Inferior parietal cortex (tissue), 1 donor: Measurements from ENCODE around the gene NECTIN4.
A peak's percentile ranks its signal among the peaks of the same experiment; 100 is the strongest.

ENCODE experiments used
- DNase-seq: peaks from one replicate; pipeline ENCODE4 v3.0.0-alpha.2; 2016; ENCODE audit errors: extremely low spot score

The NECTIN4 gene

DNA sequence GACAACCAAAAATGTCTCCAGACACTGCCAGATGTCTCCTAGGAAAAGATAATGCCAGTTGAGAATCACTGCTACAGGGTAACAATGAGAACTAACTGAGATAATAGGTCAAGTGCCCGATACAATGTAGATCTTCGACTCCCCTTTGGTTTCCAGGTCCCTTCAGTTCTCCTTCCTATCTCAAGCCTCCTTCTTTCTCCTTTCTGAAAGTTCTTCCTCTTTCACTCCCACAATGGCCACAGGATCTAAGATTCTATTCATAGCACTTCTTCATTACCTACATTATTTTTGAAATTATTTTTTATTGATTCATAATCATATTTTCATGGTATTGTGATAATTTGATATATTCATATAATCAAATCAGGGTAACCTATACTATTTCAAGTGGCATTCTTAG is 22.2 kb upstream of the NECTIN4 start:
- no peak for DNase-seq

DNA sequence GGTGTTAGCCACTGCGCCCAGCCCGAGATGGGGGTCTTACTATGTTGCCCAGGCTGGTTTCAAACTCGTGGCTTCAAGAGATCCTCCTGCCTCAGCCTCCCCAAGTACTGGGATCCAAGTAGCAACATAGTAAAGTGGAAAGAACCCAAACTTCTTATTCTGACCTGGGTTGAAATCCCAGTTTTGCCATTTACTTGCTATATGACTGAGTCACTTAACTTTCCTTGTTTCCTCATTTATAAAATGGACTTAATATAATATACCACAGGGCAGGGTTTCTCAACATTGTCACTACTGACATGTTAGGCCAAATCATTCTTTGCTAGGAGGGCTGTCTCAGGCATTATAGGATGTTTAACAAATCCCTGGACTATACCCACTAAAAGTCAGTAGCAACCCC is 21.8 kb upstream of the NECTIN4 start:
- DNase-seq = no peak

DNA sequence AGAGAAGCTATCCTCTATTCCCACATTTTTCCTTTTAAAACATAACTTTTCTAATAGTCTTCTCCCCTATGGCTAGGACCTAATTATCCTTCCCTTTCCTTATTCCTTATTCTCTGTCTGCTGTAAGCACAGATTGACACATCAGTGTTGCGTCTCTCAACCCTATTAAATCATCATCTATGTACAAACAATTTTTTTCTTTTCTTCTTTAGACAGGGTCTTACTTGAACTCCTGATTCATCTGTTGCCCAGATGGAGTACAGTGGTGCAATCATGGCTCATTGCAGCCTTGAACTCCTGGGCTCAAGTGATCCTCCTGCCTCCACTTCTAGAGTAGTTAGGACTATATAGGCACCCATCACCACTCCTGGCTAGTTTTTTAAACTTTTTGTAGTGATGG is 17.1 kb upstream of the NECTIN4 start:
- no peak for DNase-seq

DNA sequence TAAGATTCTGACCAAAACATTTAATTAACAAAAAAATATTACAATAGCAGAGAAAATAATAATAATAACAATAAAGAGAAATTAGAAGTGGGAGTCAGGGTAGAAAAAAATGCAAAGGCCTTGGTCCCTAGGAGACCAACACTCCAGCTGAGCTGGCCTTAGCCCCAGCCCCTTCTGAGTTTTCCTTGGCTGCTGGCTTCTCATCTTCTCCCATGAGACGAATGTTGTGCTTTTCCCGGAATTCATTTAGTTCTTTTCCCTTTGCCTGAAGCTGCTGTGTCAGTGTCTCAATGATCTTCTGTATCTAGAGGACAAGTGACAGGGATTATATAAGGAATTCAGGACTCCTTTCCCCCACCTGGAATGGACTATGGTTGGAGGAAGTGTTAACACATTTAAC is 11.2 kb upstream of the NECTIN4 start:
- DNase-seq = no peak

DNA sequence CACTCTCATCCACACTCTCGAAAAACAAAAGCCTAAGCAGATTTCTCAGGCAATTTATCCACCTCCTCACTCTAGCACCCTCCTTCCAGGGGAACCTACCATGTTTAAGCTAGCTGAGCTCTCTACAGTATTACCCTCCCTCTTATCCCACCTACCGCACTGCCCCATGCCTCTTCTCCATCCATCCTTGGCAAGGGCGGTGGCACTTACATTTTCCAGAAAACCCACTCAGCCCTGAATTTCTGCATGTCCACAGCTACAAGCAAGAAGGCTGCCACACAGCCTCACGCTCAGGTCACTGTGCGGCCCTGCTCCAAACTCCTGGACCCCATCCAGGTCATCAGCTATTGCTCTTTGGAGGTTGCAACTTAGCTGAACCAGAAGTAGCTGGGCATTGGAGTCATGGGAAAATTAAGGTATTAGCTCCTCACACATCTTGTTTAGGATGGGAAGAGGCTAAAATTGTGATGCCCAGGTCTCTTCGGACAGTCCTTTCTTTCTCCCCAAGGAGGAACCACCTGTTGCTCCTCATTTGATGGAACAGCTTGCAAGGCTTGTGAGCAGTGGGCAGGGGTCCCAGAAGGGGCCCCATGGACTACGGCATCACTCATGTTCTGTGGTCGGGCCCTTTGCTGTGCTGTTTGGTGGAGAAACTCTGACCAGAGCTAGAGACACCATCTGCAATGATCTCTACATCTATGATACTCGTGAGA is 9.9 kb upstream of the NECTIN4 start:
- DNase-seq = no peak

DNA sequence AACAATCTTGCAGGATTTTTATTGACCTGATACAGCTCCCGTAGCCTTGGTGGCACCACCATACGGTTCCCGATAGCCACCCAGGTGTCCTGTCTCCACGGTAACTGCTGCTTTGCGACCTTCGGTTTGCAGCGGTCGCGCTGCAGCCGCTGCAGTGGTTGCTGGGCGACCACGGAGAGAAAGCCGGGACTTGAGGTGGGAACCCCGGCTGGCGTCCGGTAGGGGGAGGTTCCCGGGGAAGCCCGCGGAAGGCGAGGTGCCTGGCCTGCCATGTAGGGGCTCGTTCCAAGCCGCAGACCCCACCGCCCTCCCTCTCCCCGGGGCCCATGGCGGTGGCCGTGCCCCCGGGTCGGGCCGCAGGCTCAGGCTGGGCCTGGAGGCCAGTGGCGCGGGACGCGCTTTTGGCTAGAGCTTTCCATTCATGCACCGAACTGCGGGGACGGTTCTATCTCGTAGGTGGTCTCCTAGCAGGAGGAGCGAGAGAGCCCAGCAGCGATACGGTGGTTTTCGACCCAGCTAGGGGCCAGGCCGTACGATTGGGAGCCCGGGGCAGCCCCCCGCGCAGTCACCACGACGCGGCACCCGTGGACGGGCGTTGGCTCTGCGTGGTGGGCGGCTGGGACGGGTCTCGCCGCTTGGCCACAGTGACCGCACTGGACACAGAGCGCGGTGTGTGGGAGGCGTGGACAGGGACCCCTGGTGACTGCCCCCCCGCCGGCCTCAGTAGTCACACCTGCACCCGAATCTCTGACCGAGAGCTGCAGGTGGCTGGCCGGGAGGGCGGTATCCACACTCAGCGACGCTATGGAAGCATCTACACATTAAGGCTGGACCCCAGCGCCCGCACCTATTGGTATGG is 9.1 kb upstream of the NECTIN4 start, which contains the start of gene KLHDC9:
Gene KLHDC9 (plus strand): TSS at position 152 of the 859 bp plus-strand sequence. CDS start 175 bp downstream, at position 327.
- peak; percentile 71 for DNase-seq

DNA sequence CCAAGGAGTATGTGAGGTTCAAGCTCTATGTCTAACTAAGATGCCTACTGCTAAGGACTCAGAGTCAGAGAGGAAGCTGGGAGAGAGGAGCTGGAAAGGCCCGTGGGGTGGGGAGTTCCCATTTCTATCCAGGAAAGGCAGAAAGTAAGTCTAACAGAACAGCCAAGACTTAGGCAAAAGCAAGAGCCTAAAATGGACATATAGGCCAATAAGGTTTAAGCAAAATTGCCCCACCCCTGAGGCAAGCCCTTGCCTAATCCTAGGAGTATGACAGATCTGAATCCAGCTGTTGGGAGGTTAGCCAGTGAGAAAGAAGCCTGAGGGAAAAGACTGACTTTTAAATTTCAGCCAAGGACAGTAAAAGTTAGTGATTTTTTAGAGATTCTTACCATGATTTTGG is 7.2 kb upstream of the NECTIN4 start:
- DNase-seq = no peak

DNA sequence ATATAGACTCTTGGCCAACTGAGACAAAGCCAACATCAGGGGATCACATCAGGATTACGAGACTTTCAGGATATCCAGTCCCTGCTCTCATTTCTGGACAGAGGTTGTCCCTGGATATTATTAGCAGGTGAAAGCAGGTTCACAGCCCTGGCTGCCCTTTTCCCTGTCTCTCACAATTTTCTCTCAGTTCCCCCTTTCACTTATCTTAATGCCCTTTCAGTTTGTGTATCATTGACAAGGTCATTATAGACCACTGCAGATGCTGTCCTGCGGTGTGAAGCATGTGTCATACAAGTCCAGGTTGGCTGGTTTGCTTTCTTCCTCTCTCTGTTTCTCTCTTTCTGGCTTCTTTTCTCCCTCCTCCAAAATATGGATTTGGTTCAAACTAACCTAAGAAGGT is 6.7 kb upstream of the NECTIN4 start:
- no peak for DNase-seq

DNA sequence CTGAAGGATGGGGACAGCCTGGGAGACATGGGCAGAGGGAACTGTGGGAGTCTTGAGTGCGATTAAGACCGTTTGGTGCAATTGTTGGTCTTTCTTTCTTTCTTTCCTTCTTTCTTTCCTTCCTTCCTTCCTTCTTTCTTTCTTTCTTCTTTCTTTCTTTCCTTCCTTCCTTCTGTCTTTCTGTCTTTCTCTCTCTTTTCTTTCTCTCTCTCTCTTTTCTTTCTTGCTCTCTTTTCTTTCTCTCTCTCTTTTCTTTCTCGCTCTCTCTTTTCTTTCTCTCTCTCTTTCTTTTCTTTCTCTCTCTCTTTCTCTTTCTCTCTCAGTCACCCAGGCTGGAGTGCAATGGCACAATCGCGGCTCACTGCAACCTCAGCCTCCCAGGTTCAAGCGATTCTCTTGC is 5.9 kb upstream of the NECTIN4 start:
- no peak for DNase-seq

DNA sequence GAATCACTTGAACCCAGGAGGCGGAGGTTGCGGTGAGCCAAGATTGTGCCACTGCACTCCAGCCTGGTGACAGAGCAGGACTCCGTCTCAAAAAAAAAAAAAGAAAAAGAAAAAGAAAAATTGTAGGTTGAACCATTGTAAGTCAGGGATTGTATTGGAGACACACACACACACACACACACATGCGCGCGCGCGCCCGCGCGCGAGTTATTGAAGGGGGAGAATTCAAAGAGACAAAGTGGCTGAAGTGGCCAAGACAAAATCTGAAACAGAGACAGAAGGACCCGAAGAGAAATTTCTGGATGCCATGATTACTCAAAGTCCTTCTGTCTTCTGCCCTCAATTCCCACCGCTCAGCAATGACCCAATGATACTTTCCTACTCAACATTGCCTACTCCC is 5.1 kb upstream of the NECTIN4 start:
- DNase-seq = no peak

DNA sequence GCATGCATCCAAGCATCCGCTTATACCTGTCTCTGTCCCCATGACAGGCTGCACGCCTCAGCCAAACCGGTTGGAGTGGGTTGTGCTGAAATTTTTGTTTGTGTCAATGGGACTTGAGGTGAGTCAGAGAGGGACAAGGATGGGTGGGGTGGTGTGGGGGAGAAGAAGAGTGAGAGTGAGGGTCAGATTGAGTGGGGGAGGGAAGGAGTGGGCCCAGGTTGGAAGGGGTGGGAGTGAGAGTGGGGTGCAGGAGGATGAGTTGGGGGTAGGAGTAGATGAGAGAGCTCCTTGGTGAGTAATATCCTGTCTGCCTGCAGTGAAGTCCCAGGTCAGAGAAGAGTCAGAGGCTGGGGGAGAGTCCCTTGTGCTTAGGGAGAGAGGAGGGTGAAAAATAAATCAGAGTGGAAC is 3.3 kb upstream of the NECTIN4 start:
- DNase-seq = no peak

DNA sequence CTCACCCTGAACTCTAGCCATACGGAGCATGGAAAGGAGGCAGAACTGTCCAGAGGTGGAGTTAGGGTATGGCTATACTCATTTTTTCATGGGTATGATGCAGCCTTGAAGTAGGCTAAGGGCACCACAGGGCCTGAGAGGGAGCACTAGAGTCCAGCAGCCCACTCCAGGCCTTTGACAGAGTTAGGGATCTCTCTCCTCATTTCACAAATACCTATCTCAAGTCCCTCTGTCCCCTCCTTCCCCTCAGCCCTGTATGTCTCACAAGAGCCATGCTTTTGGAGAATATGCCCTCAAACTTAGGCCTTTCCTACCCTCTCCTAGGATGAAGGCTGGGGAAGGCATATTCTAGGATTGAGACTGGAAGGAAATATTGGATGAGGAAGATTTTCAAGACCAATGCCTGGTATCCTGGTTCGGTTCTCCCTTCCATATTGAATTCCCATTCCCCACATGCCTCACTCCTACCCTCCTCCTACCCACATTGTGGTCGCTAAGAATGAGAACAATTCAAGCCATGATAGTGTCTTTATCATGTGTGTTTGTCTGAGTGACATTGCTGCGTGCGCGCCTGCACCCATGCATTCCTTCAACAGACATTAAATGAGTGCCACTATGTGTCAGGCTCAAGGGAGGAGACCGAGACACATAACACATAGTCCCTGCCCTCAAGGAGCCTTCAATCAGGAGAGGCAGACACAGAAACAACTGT is 2.6 kb upstream of the NECTIN4 start:
- DNase-seq = no peak

DNA sequence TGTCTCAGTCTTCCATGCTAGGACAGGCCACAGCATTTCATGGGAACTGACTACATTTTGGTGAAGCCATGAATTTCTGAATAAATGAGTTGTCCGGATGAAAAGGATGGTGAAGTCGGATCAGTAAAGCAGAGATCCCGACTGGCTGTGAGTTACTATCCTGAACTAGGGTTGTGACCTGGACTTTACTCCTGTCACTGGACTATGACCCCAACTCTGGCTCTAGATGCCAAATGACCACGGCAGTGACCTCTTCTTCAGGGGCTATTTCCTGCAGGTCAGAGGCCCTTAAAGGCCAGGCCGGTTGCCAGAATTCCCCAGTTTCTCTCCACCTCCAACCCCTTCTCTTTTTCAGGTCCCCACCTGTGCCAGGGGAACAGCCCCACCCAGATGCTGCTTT is 1.7 kb upstream of the NECTIN4 start:
- DNase-seq = no peak

DNA sequence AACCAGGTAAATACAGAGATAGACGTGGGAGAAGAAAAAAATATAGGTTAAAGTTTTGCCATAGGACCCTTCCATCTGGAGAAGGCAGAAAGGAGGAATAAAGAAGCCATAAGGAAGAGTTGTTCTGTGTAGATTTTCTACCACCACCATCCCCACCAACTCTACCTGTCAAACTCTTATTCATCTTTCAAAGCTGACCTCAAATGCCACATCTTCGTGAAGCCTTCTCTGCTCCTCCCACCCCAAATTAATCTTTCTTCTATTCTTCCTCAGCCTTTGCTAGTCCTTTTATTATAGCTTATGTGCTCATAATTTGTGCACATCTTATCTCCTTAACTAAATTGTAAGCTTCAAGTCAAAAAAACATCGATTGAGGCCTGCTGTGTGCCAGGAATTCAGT is 1.3 kb upstream of the NECTIN4 start:
- no peak for DNase-seq

DNA sequence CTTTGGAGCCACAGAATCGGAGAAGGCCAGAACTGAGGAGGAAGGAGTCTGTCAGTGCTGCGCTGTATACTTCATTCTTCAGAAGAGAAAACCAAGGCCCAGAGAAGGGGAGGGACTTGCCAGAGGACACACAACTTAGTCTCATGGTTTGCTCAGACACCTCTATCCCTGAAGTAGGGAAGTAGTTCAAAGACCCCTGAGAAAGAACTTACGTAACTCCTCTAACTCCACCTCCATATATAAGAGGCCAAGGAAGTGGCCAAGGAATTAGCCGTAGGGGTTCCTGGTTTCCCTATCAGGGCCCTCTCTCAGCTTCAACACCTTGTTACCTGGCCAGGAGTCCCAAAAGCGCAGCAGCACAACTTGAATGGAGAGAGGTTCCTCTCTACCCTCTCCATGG is 580 bp upstream of the NECTIN4 start:
- no peak for DNase-seq

DNA sequence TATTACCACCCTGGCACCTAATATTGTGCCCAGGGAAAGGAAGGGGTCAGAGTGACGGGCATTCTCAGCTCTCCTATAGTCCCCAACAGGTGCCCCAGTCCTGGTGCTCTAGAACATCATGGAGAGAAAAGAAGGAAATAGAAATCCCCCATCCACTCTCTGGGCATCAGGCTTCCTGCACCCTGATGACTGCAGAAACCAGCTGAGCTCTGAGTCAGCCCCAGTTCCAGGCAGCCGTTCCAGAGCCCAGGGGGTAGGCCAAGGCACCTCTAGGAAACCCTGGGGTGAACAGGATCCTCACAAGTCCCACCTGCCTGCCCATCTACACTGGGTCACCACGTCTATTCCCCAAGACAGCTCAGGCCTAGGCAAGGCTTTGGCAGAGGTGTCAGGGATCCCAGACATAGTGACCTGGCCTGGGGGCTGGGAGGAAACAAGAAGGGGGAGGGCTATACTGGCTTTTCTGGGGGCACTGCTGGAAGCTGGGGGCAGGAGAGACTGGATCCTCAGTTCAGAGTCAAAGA is 709 bp downstream of the NECTIN4 start:
- no peak for DNase-seq

DNA sequence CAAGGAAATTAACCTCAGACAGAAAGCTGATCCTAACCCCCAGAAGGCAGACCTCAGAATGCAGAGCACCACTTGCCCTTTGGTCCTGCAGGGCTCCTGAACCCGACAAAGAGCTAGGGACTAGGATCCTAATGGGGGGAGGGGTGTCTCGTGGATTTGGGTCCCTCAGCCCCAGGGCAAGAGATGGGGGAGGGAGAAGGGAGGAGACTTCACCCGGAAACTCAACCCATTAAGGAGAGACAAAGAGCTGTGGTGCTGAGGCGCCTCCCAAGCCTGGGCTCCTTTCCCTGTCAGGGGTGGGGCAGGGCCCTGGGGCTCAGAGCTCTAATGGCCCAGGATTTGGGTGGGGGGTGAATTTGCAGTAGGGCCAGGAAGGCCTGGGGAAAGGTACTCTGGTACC is 2.9 kb downstream of the NECTIN4 start:
- no peak for DNase-seq

DNA sequence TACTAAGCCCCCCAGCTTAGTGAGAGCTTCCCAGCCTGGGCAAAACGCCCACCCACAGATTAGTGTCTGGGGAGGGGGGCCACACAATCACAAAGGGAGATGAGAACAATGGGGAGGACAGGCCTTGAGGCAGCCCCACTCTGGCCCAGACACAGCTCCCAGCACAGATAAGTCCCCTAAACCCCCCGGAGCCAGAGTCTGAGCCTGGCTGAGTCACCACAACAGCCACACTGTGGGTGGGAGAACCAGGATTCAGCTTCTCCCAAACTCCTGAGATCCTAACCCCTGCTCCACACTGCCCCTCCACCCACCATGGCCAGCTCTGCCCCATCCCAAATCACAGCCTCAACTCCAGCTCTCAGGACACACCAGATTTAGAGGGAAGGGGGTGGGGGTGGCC is 4.2 kb downstream of the NECTIN4 start:
- DNase-seq = no peak

DNA sequence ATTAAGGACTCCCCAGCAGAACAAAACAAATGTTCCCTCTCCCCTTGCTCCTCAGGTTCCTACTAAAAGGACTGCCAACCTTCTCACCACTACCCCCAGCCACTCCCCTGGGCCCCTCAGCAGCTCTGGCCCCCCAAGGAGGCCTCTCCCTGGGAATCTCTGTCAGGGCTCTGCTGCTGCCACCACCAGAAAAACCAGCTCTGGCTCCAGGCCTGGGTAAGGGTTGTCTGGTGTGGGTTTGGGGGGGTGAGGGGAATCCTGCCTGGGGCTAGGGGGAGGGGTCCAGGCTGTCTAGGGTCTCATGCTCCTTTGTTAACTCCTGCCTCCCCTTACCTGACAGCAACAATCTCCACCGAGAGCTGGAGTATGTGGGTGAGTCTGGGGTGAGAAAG is 4.8 kb downstream of the NECTIN4 start:
- DNase-seq = no peak

DNA sequence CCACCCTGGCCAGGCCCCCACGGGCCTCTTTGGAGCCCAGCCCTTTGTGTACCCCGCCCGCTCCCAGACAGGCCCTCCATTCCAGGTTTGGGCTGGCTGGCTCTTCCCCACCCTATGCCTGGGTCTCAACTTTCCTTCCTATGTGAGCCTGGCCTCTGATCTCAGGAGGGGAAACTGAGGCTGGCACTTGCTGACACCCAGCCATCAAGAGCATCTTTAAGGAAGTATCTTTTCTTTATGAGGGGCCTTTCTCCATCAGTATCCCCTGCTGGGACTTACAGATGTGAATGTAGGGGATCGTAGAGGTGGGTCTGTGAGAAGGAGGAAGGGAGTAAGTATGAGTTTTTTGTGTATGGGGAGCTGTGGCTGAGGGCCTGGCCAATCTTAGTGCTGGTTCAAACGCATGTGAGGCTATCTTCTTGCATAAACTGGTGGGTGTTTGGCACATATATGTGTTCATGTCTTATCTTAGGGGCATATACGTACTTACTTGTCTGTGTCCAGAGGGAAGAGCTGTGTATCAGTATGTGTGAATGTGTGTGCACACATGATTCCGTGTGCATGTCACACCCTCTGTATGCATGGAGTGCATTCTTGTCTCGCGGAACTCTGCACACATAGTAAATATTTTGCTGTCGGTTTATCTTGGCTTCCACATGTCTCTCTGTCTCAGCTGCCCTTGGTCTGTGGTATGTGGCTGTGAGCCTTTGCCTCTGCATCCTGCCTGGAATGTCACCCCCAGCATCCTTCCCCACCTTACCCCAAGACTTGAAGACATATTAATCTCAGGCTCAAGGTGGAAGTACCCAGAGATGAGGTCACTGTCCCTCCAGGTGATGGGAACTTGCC is 5.4 kb downstream of the NECTIN4 start:
- DNase-seq = no peak

DNA sequence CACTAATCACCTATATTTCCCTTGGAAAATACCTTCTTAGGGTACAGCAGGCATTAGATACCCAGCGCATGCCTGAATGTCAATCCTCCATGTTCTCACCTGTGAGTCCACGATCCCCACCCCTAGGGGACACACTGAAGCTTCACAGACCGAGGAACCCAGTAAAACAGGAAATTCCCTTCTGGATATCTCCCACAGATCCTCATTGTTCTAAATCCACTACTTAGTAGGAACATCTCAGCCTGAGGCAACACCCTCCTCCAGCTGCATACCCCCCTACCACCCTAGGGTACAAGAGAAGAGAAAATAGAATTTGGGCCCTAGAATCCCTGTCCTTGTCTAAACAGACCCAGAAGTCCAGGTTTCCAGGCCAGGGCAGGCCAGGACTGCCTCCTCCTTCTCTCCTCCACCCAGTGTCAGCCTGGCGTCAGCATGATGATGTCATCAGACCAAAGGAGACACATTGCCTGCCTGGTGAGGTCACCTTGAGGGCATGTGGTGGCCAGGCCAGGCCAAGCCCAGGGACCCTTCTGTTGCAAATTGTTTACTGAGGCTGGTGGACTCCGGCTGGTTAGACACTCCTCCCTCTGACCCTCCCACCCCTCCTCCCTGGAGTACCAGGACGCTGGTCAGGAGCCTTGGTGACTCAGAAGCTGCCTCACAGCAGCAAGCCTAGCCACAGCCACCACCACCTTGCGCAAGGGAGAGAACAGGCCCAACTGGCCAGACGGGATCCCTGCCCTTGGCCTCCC is 6.2 kb downstream of the NECTIN4 start:
- DNase-seq = no peak
